Transverse colon (tissue), 4 donors: ENCODE results near the gene MRPS9.

Experiments
- EP300 ChIP-seq: sonication (generic); formaldehyde crosslinking; IDR thresholded peaks from one replicate; pipeline ENCODE4 v1.6.1; 2017; ENCODE audit warnings: antibody characterized with exemption, low read depth
- POLR2A ChIP-seq: fragments of 450-650 bp; IDR thresholded peaks from one replicate; pipeline ENCODE4 v1.6.1; 2016; ENCODE audit warnings: antibody characterized with exemption, mild to moderate bottlenecking, moderate library complexity
- POLR2AphosphoS5 ChIP-seq, 3 donors: sonication (generic); formaldehyde crosslinking; IDR thresholded peaks; one replicate each; pipeline ENCODE4 v1.6.1; 2016; ENCODE audit warnings: antibody characterized with exemption in 3 of 3
- TF ChIP-seq, protein P1 (sequence below), 5 experiments: fragments of 200-600 bp in 3 of 5; fragments of 450-650 bp in 2 of 5; sonication (generic) in 3 of 5; IDR thresholded peaks; 1 replicate in 2 of 5; 2 replicates in 3 of 5; pipeline ENCODE4 v1.5.1; 2016 to 2017; ENCODE audit warnings: antibody characterized with exemption in 5 of 5, inconsistent platforms in 3 of 5, mild to moderate bottlenecking in 2 of 5, moderate library complexity in 1 of 5

DNA sequence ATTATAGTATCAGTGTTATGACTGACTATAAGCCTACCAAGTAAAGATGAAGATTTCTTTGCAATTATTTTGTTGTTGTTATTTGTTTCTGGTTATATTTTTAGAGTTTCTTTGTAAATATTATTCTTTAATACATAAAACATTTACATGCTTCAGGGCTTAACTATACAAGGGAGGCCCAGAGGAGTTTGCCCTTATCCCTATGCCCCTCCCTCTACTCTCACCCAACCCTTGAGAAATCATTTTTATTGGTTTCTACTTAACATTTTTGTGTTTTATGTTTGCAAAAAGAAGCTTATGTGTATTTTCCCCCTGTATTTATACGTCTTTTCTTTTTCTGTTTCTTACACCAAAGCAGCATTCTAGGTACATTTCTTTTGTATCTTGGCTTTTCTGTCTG is 30.5 kb downstream of the MRPS9 start:
- TF ChIP-seq POLR2A (no peak), POLR2AphosphoS5 (IDR thresholded peaks at IDR 0.05) (no peak), EP300 (no peak)
- TF ChIP-seq, protein P1, sequence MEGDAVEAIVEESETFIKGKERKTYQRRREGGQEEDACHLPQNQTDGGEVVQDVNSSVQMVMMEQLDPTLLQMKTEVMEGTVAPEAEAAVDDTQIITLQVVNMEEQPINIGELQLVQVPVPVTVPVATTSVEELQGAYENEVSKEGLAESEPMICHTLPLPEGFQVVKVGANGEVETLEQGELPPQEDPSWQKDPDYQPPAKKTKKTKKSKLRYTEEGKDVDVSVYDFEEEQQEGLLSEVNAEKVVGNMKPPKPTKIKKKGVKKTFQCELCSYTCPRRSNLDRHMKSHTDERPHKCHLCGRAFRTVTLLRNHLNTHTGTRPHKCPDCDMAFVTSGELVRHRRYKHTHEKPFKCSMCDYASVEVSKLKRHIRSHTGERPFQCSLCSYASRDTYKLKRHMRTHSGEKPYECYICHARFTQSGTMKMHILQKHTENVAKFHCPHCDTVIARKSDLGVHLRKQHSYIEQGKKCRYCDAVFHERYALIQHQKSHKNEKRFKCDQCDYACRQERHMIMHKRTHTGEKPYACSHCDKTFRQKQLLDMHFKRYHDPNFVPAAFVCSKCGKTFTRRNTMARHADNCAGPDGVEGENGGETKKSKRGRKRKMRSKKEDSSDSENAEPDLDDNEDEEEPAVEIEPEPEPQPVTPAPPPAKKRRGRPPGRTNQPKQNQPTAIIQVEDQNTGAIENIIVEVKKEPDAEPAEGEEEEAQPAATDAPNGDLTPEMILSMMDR (IDR thresholded peaks at IDR 0.05): no peak
